Left lung (tissue), 10 donors: ENCODE data around the gene MRPS21. TPM values are rescaled to one million over a fixed set of nuclear protein-coding genes. Genes with fewer than 3 reads are reported as not detected.
A peak's percentile ranks its signal among the peaks of the same experiment; 100 is the strongest.
"Not testable (repeated sequence)": the region's sequence is repeated elsewhere in the genome, so short reads cannot be mapped to it uniquely, and the experiment has no call there.

Experiments
- ATAC-seq: fragments of 200-7000 bp; cut with Tn5 transposase; one replicate; pipeline ENCODE4 v1.9.1; 2020; ENCODE audit warnings: moderate library complexity
- DNase-seq, 4 donors: peaks; one replicate each; pipeline ENCODE4 v3.0.0-alpha.2; 2013 to 2020
- H3K27ac ChIP-seq, 2 donors: fragments of 200-600 bp; sonication (generic) in 1 of 2; one replicate each; pipeline versions ENCODE4 v1.5.0 to v1.8.0; 2020 to 2021
- H3K27me3 ChIP-seq, 2 donors: fragments of 200-600 bp; sonication (generic) in 1 of 2; one replicate each; pipeline versions ENCODE4 v1.5.0 to v1.8.0; 2020 to 2021
- H3K36me3 ChIP-seq, 2 donors: fragments of 200-600 bp; sonication (generic) in 1 of 2; one replicate each; pipeline versions ENCODE4 v1.5.0 to v1.8.0; 2020 to 2021
- H3K4me1 ChIP-seq, 2 donors: fragments of 200-600 bp; one replicate each; pipeline ENCODE4 v1.8.0; 2021
- H3K4me3 ChIP-seq, 2 donors: fragments of 200-600 bp; sonication (generic) in 1 of 2; one replicate each; pipeline versions ENCODE4 v1.5.0 to v1.8.0; 2020 to 2021; ENCODE audit warnings: mild to moderate bottlenecking in 1 of 2
- H3K9me3 ChIP-seq, 2 donors: fragments of 200-600 bp; sonication (generic) in 1 of 2; one replicate each; pipeline versions ENCODE4 v1.5.0 to v1.8.0; 2020 to 2021
- intact Hi-C, 2 donors: fragments of 100-400 bp; cut with DNase I; formaldehyde crosslinking; loops; one replicate each; pipeline versions ENCODE4 v1.11.2 to v1.14.2; 2022
- polyA plus RNA-seq, 6 donors: library from polyadenylated mRNA; unstranded; fragments of 120-200 nt; gene quantifications; one replicate each; pipeline ENCODE4 v1.2.1, GENCODE V29; 2013; ENCODE audit not compliant: insufficient read length in 6 of 6
- total RNA-seq, 2 donors: library from RNA; stranded (reverse); fragmentation: NEBNext Ultra II Directional; extraction: Animal tissue kit (Norgen Biotek cat#: 25700); gene quantifications; one replicate each; pipeline ENCODE4 v1.2.1, GENCODE V29; 2021
- TF ChIP-seq, protein P1 (sequence below), 2 donors: fragments of 200-600 bp; sonication (generic) in 1 of 2; IDR thresholded peaks; one replicate each; pipeline versions ENCODE4 v1.5.0 to v1.8.0; 2021; ENCODE audit warnings: antibody characterized with exemption in 2 of 2
- donor health status: DM: no; HTN: yes; CAD: no.
- donor health status: DM: no; HTN: no; CAD: no.

Gene MRPS21
- total and polyA plus RNA-seq, 8 donors, result 44.2 to 66.2 (median 56.2) TPM

DNA sequence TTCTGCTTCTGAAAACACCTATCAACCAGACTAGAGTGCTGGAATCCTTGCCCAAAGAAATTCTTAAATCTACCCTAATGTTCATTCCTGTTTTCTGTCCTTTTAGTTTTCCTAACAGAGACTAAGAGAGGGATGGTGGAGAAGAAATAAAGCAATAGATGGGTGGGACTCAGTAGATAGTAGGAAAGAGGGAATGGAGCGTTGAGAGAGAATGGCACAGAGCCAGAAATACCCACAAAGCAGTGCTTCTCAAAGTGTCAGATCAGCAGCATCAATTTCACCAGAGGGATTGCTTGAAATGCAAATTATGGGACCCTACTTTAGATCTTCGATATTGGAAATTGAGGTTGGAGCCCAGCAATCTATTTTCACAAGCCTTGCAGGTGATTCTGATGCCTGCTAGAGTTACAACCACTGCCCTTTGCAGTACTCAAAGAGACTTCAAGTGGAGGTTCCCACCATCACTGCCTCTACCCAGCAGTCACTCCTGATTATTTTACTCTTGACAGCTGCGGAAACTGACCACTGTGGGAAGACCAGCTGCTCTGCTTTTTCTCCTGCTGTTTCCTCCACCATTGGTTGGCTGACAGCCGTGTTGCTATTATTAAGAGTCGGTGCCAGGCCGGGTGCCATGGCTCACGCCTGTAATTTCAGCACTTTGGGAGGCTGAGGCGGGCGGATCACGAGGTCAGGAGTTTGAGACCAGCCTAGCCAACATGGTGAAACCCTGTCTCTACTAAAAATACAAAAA, 16.3 kb downstream of the MRPS21 start:
- ATAC-seq (no peak), DNase-seq (no peak)
- Histone ChIP-seq H3K9me3 (no peaks in the 10 kb centered on the region), H3K27me3 (no peaks in the 10 kb centered on the region), H3K4me1 (no peaks in the 10 kb centered on the region), H3K4me3 (no peak overlapping the region), H3K36me3 (peaks cover 0 to 18% of the 10 kb centered on the region in 2 donors), H3K27ac (no peak overlapping the region)
- intact Hi-C loops, result no loop called here
- TF ChIP-seq, protein P1, sequence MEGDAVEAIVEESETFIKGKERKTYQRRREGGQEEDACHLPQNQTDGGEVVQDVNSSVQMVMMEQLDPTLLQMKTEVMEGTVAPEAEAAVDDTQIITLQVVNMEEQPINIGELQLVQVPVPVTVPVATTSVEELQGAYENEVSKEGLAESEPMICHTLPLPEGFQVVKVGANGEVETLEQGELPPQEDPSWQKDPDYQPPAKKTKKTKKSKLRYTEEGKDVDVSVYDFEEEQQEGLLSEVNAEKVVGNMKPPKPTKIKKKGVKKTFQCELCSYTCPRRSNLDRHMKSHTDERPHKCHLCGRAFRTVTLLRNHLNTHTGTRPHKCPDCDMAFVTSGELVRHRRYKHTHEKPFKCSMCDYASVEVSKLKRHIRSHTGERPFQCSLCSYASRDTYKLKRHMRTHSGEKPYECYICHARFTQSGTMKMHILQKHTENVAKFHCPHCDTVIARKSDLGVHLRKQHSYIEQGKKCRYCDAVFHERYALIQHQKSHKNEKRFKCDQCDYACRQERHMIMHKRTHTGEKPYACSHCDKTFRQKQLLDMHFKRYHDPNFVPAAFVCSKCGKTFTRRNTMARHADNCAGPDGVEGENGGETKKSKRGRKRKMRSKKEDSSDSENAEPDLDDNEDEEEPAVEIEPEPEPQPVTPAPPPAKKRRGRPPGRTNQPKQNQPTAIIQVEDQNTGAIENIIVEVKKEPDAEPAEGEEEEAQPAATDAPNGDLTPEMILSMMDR (IDR thresholded peaks at IDR 0.05), result no peak

DNA sequence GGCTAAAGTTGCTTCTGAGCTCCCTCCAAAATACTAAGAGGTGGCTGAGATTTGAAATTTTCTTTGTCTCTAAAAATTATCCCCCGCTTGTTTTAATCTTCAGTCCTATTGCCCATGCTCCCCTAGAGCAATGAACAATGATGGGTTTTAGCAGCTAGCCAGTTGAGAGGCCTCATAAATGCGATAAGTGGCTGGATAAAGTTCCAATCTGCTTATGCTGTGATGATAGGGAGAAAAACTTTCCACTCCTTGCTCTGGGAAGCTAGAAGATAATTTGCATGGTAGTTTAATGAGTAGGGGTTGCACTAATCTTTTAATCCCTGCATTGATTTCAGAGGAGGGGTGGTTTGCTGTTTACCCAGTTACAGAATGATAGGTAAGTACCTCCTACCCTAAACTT, 18.1 kb downstream of the MRPS21 start:
- TF ChIP-seq, protein P1 (IDR thresholded peaks at IDR 0.05), result no peak
- ATAC-seq (no peak), DNase-seq (no peak)
- Histone ChIP-seq H3K27ac (no peak overlapping the region), H3K4me3 (no peak overlapping the region), H3K9me3 (no peaks in the 10 kb centered on the region), H3K36me3 (peaks cover 0 to 18% of the 10 kb centered on the region in 2 donors), H3K27me3 (no peaks in the 10 kb centered on the region), H3K4me1 (no peaks in the 10 kb centered on the region)
- intact Hi-C loops, result no loop called here

DNA sequence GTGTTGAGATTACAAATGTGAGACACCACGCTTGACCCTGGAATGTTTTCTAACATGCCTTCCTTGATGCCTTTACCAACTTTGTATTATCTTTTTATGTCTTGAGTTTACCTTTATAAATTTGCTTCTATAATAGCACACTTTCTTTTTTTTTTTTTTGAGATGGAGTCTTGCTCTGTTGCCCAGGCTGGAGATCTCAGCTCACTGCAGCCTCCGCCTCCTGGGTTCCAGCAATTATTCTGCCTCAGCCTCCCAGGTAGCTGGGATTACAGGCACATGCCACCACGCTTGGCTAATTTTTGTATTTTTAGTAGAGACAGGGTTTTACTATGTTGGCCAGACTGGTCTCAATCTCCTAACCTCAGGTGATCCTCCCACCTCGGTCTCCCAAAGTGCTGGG, 21.0 kb downstream of the MRPS21 start:
- H3K27ac ChIP-seq, H3K4me1 ChIP-seq, intact Hi-C loops, H3K9me3 ChIP-seq, ATAC-seq, DNase-seq, H3K27me3 ChIP-seq, H3K36me3 ChIP-seq, H3K4me3 ChIP-seq: not testable (repeated sequence)

DNA sequence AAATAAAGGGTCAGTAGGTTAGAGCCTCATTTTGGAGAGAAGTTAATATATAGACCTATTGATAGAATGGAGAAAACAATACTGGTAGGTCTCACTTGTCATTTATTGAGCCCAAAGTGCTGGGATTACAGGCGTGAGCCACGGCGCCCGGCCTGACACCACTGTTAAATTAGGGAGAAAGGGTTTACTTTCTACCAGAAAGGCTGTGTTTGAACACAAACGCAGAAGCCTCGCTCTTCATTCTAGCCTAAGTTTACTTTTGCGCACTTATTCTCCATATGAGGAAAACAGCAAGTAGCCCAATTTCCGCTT, 27.0 kb downstream of the MRPS21 start:
- H3K4me1 ChIP-seq, result peaks cover 5 to 25% of the 10 kb centered on the region in 2 donors
- H3K9me3 ChIP-seq, result no peaks in the 10 kb centered on the region
- peaks cover 0 to 11% of the 10 kb centered on the region in 2 donors for H3K36me3 ChIP-seq
- no peaks in the 10 kb centered on the region for H3K27me3 ChIP-seq
- H3K27ac ChIP-seq, result peak overlapping the region; percentile 89 to 91
- TF ChIP-seq, protein P1 (IDR thresholded peaks at IDR 0.05), result no peak
- intact Hi-C loops, result no loop called here
- H3K4me3 ChIP-seq, result peak overlapping the region; percentile 68 to 77
- no peak for ATAC-seq
- DNase-seq, result no peak

DNA sequence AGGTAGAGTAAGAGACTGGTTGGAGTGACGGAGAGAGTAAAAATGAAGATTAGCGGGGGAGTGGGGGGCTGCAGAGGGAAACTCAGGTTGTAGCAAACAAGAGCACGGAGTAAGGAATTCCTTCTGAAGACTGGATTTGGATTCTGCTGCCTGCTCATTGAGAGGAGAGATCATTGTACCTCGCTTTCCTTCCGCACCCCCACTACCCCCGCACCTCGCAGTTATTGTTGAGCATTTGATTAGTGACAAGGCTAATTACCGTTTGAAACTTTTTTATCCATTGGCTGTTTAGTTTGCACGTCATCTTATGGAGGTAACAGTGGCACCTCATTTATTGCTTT, 28.1 kb downstream of the MRPS21 start:
- no peak for DNase-seq
- intact Hi-C loops, result no loop called here
- Histone ChIP-seq H3K4me3 (peak overlapping the region; percentile 68 to 77), H3K27me3 (no peaks in the 10 kb centered on the region), H3K27ac (peak overlapping the region; percentile 89 to 91), H3K9me3 (no peaks in the 10 kb centered on the region), H3K4me1 (peaks cover 5 to 25% of the 10 kb centered on the region in 2 donors), H3K36me3 (peaks cover 0 to 22% of the 10 kb centered on the region in 2 donors)
- peak; percentile 7 for ATAC-seq
- TF ChIP-seq, protein P1 (IDR thresholded peaks at IDR 0.05), result no peak

DNA sequence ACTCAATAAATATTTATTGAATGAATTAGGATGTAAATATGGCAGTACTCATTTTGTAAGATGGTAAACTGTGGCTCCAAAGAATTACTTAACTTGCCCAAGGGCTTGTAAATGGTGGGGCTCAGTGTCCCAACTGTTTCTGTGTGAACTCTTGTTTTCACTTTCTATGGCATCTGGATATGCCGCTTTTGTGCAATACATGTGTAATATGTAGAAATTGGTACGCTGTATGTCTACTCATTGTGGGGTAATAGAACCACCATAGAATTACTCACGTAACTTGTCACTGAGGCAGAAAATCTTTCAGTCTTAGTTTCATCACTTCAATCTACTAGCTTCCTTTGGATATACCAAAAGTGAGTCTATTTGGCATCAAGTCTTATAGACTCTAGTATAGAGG, 28.6 kb downstream of the MRPS21 start:
- no peaks in the 10 kb centered on the region for H3K27me3 ChIP-seq
- H3K4me3 ChIP-seq, result peak overlapping the region; percentile 68 to 77
- no peaks in the 10 kb centered on the region for H3K9me3 ChIP-seq
- TF ChIP-seq, protein P1 (IDR thresholded peaks at IDR 0.05), result no peak
- H3K4me1 ChIP-seq, result peaks cover 5 to 25% of the 10 kb centered on the region in 2 donors
- DNase-seq (no peak), ATAC-seq (no peak)
- peak overlapping the region in 1 of 2 donors; percentile 89 for H3K27ac ChIP-seq
- intact Hi-C loops, result no loop called here
- peaks cover 0 to 28% of the 10 kb centered on the region in 2 donors for H3K36me3 ChIP-seq
